Coronary artery (tissue), 2 donors: ENCODE results near the gene AATK.

Source experiments
- DNase-seq: peaks from one replicate; pipeline ENCODE4 v3.0.0-alpha.2; 2017; ENCODE audit warnings: low spot score
- H3K27ac ChIP-seq, 2 donors: fragments of 200-600 bp; sonication (generic); one replicate each; pipeline ENCODE4 v1.5.1; 2016 to 2019
- H3K4me3 ChIP-seq: fragments of 200-600 bp; sonication (generic); 2 replicates; pipeline ENCODE4 v1.5.1; 2016; ENCODE audit warnings: mild to moderate bottlenecking, moderate library complexity
- CTCF ChIP-seq: fragments of 200-600 bp; sonication (generic); IDR thresholded peaks from one replicate; pipeline ENCODE4 v1.5.1; 2019; ENCODE audit warnings: antibody characterized with exemption

Gene AATK

DNA sequence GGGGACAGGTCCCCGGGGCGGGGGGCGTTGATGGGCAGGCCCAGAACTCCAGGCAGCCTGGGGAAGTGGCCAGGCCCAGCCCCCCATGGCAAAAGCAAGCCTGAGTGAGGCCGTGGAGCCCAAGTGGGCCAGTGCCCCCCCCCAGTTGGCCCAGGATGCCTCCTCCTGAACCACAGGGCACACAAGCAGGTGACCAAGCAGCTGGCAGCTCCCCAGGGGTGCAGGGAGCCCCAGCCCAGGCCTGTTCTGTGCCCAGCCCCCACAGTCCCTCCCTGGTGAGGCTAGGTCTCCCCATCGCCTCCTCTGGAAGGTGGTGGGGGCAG lies 38.9 kb downstream of the AATK start:
- H3K27ac ChIP-seq: no peak overlapping the region
- TF ChIP-seq CTCF: no peak
- no peak for DNase-seq
- no peak overlapping the region for H3K4me3 ChIP-seq

- Histone ChIP-seq H3K4me3 (no peak overlapping the region), H3K27ac (no peak overlapping the region)
- DNase-seq: no peak
- no peak for TF ChIP-seq CTCF
Measured at GRCh38 chr17:81126281-81127132, 39.5 kb downstream of the AATK start.

GRCh38 chr17:81125573-81126081 lies 40.4 kb downstream of the AATK start:
- no peak overlapping the region for H3K27ac ChIP-seq
- TF ChIP-seq CTCF: no peak
- DNase-seq: no peak
- no peak overlapping the region for H3K4me3 ChIP-seq

GRCh38 chr17:81124377-81124776 lies 41.6 kb downstream of the AATK start:
- no peak for TF ChIP-seq CTCF
- Histone ChIP-seq H3K27ac (no peak overlapping the region), H3K4me3 (no peak overlapping the region)
- no peak for DNase-seq

GRCh38 chr17:81123052-81124048 lies 42.7 kb downstream of the AATK start:
- no peak for TF ChIP-seq CTCF
- H3K4me3 ChIP-seq: no peak overlapping the region
- no peak overlapping the region for H3K27ac ChIP-seq
- DNase-seq: no peak

GRCh38 chr17:81121841-81122733 lies 43.9 kb downstream of the AATK start:
- no peak for TF ChIP-seq CTCF
- Histone ChIP-seq H3K27ac (no peak overlapping the region), H3K4me3 (no peak overlapping the region)
- no peak for DNase-seq
